ENCODE data around the gene PRR22. TPM values are rescaled to one million over a fixed set of nuclear protein-coding genes. Genes with fewer than 3 reads are reported as not detected.

PRR22 gene
- total RNA-seq, 2 donors from 2014 or later, result 1.6 to 6.8 TPM

- Histone ChIP-seq H3K4me3 (no peak overlapping the region), H3K27ac (no peak overlapping the region), H3K4me1 (replicated peaks) (no peaks in the 10 kb centered on the region), H3K27me3 (replicated peaks; ENCODE audit: insufficient read depth) (no peaks in the 10 kb centered on the region), H3K36me3 (no peaks in the 10 kb centered on the region), H3K9me3 (no peaks in the 10 kb centered on the region)
- WGBS, result 79% methylated on average over 17 of the region's 17 CpGs
- TF ChIP-seq POLR2AphosphoS5 (IDR thresholded peaks at IDR 0.05) (no peak), CTCF (IDR thresholded peaks at IDR 0.05) (no peak), POLR2A (IDR thresholded peaks at IDR 0.05) (no peak)
- no peak for DNase-seq (ENCODE audit: low spot score)
- intact Hi-C loops (cut with DNase I), result no loop called here
These were observed 16.1 kb upstream of the PRR22 start for GRCh38 chr19:5800361-5801270.

GRCh38 chr19:5799247-5800241, 15.0 kb upstream of the PRR22 start:
- no peaks in the 10 kb centered on the region for H3K36me3 ChIP-seq
- intact Hi-C loops (cut with DNase I), result no loop called here
- no peaks in the 10 kb centered on the region for H3K4me1 ChIP-seq (replicated peaks)
- H3K9me3 ChIP-seq, result no peaks in the 10 kb centered on the region
- TF ChIP-seq POLR2AphosphoS5 (IDR thresholded peaks at IDR 0.05) (no peak), CTCF (IDR thresholded peaks at IDR 0.05) (no peak), POLR2A (IDR thresholded peaks at IDR 0.05) (no peak)
- no peak overlapping the region for H3K4me3 ChIP-seq
- H3K27me3 ChIP-seq (replicated peaks; ENCODE audit: insufficient read depth), result no peaks in the 10 kb centered on the region
- 65% methylated on average over 37 of the region's 37 CpGs for WGBS
- DNase-seq (ENCODE audit: low spot score), result no peak
- H3K27ac ChIP-seq, result no peak overlapping the region

GRCh38 chr19:5798244-5798643, 13.7 kb upstream of the PRR22 start:
- no peak for TF ChIP-seq CTCF (IDR thresholded peaks at IDR 0.05)
- TF ChIP-seq POLR2AphosphoS5 (IDR thresholded peaks at IDR 0.05), result no peak
- no peak for TF ChIP-seq POLR2A (IDR thresholded peaks at IDR 0.05)
- intact Hi-C loops (cut with DNase I), result no loop called here
- DNase-seq (ENCODE audit: low spot score), result no peak
- no peaks in the 10 kb centered on the region for H3K36me3 ChIP-seq
- no peaks in the 10 kb centered on the region for H3K27me3 ChIP-seq (replicated peaks; ENCODE audit: insufficient read depth)
- H3K4me3 ChIP-seq, result no peak overlapping the region
- no peaks in the 10 kb centered on the region for H3K4me1 ChIP-seq (replicated peaks)
- WGBS, result 86% methylated on average over 8 of the region's 8 CpGs
- no peaks in the 10 kb centered on the region for H3K9me3 ChIP-seq
- no peak overlapping the region for H3K27ac ChIP-seq

- Histone ChIP-seq H3K36me3 (no peaks in the 10 kb centered on the region), H3K9me3 (no peaks in the 10 kb centered on the region), H3K4me1 (replicated peaks) (no peaks in the 10 kb centered on the region), H3K27me3 (replicated peaks; ENCODE audit: insufficient read depth) (no peaks in the 10 kb centered on the region), H3K27ac (no peak overlapping the region), H3K4me3 (no peak overlapping the region)
- TF ChIP-seq POLR2AphosphoS5 (IDR thresholded peaks at IDR 0.05), result no peak
- no peak for TF ChIP-seq POLR2A (IDR thresholded peaks at IDR 0.05)
- no peak for TF ChIP-seq CTCF (IDR thresholded peaks at IDR 0.05)
- no peak for DNase-seq (ENCODE audit: low spot score)
- intact Hi-C loops (cut with DNase I), result no loop called here
- 95% methylated on average over 7 of the region's 7 CpGs for whole genome bisulfite sequencing
These were observed 10.9 kb upstream of the PRR22 start for GRCh38 chr19:5795382-5795919.
